Activated naive CD4-positive, alpha-beta T cell treated with anti-CD3 and anti-CD28 coated beads, Interleukin-2, amount 50 U/mL, for 72 hours (primary cell): ENCODE results near the gene LY6G5B. TPM values are rescaled to one million over a fixed set of nuclear protein-coding genes. Genes with fewer than 3 reads are reported as not detected.

Source experiments
- ATAC-seq, 2 donors: fragments of 150-1000 bp; cut with Tn5 transposase; 2 replicates each; pipeline ENCODE4 v1.10.0; 2021; ENCODE audit warnings: mild to moderate bottlenecking in 2 of 2, moderate library complexity in 2 of 2
- DNase-seq, 2 donors: peaks; one replicate each; pipeline ENCODE4 v3.0.0; 2021 to 2022; ENCODE audit warnings: low spot score in 2 of 2
- H3K27ac Mint-ChIP-seq, 2 donors: one replicate each; pipeline ENCODE4 v1.8.0; 2022; ENCODE audit warnings: mild to moderate bottlenecking in 2 of 2, mixed read lengths in 2 of 2
- H3K36me3 Mint-ChIP-seq, 2 donors: one replicate each; pipeline ENCODE4 v1.8.0; 2022; ENCODE audit warnings: mixed read lengths in 2 of 2
- H3K9me3 Mint-ChIP-seq, 2 donors: one replicate each; pipeline ENCODE4 v1.8.0; 2022; ENCODE audit warnings: mixed read lengths in 2 of 2
- total RNA-seq, 2 donors: library from RNA; stranded (reverse); gene quantifications; one replicate each; pipeline ENCODE4 v1.2.3, GENCODE V29; 2022

Gene LY6G5B, protein sequence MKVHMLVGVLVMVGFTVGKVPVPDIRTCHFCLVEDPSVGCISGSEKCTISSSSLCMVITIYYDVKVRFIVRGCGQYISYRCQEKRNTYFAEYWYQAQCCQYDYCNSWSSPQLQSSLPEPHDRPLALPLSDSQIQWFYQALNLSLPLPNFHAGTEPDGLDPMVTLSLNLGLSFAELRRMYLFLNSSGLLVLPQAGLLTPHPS
- 10 to 100 TPM; 23.4 to 26.5 TPM for total RNA-seq

GRCh38 chr6:31669676-31670075 lies at the start of gene LY6G5B:
TSS of gene LY6G5B (plus strand) at chr6:31669976. CDS start at chr6:31670951, 975 bp downstream.
- Mint-ChIP-seq H3K36me3 (peaks cover 29 to 39% of the 10 kb centered on the region in 2 donors), H3K27ac (peak within 1 kb of the TSS; percentile 11 to 88), H3K9me3 (no peaks in the 10 kb centered on the region)
- no peak for ATAC-seq
- DNase-seq = no peak

DNA sequence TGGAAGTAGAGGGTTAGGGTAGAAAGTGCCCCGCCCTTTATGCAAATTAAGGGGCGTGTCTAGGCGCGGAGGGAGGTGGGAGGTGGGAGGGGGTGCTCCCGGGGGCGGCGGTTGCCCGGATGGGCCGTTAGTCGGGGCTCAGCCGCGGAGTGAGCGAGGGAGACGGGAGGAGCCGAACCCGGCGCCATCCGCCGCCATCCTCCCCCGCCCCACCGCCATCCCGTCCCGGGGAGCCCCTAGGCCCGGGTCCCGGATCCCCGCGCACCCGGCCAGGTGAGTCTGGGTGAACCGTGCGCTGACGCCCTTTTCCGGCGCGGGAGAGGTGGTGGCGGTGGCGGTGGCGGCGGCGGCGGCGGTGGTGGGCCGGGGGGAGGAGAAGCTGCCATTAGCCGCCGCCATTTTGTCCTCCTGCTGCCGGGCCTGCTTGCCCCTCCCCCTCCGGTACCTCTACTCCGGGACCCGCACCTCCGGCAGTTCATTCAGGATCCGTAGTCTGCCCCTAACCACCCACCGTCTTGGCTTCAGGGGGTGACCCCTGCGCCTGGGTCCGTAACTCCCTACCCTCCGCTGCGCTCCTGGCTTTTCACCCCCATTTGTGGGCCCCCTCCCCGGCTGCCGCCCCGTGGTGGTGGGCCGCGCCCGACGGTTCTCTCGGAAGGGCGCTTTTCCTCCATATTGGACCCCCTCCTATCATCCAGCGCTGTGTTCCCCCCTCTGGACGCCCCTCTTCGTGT lies 49.0 kb upstream of the LY6G5B start, which contains the start of gene PRRC2A:
Gene PRRC2A (plus strand): TSS at position 130 of the 734 bp plus-strand sequence. CDS start 2,075 bp downstream, outside the sequence.
- peak; percentile 34 to 39 for ATAC-seq

GRCh38 chr6:31621320-31621939 lies 48.3 kb upstream of the LY6G5B start:
- H3K9me3 Mint-ChIP-seq = no peaks in the 10 kb centered on the region
- peaks cover 46 to 50% of the 10 kb centered on the region in 2 donors for H3K36me3 Mint-ChIP-seq
- DNase-seq (no peak), ATAC-seq (no peak)
- peak overlapping the region; percentile 95 to 98 for H3K27ac Mint-ChIP-seq

More for the DNA sequence above, 49.0 kb upstream of the LY6G5B start, which contains the start of gene PRRC2A:
- peak in 1 of 2 donors; percentile 94 for DNase-seq
- Mint-ChIP-seq H3K27ac (peak within 1 kb of the TSS; percentile 95 to 98), H3K9me3 (no peaks in the 10 kb centered on the region), H3K36me3 (peaks cover 39 to 48% of the 10 kb centered on the region in 2 donors)

DNA sequence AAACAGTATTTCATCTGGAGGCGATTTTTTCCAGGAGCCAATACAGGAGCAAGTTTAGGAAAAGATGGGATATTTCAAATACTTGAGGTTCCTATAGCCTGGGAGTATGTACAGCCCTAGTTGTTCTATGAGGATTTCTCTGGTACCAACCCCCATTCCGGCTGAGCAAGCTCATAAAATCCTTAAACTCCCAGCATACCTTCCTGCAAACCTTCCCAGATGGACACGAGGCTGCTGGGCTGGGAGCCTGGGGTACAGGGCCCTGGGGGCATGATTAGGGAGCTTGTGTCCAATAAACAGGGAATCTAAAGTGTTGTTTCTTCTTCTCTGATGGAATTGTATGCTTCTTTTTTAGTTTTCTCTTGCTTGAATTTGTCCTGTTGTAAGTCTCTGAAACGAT lies 47.8 kb upstream of the LY6G5B start:
- H3K36me3 Mint-ChIP-seq = peaks cover 48 to 49% of the 10 kb centered on the region in 2 donors
- H3K27ac Mint-ChIP-seq = peak overlapping the region; percentile 95 to 98
- ATAC-seq (no peak), DNase-seq (no peak)
- H3K9me3 Mint-ChIP-seq = no peaks in the 10 kb centered on the region

DNA sequence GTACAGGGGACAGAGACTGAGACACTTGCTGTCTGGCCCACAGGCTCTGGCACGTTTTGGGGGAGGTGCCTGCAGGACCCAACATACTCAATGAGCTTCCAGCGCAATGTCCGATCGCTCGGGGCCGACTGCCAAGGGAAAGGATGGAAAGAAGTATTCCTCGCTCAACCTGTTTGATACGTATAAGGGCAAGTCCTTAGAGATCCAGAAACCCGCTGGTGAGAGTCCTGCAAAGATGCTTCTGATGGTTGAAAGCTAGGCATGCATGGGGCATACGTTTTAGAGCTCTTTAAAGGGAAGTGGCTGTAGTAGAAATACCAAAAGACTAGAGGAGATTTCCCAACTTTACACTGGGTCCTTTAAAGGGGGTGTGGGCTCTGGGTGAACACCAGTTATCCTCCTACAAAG lies 47.1 kb upstream of the LY6G5B start:
- Mint-ChIP-seq H3K27ac (peak overlapping the region; percentile 95 to 98), H3K36me3 (peaks cover 55 to 56% of the 10 kb centered on the region in 2 donors), H3K9me3 (no peaks in the 10 kb centered on the region)
- no peak for ATAC-seq
- DNase-seq = no peak

GRCh38 chr6:31624070-31624469 lies 45.7 kb upstream of the LY6G5B start:
- no peak for DNase-seq
- peaks cover 57 to 58% of the 10 kb centered on the region in 2 donors for H3K36me3 Mint-ChIP-seq
- no peaks in the 10 kb centered on the region for H3K9me3 Mint-ChIP-seq
- ATAC-seq = no peak
- H3K27ac Mint-ChIP-seq = peak overlapping the region in 1 of 2 donors; percentile 75

GRCh38 chr6:31626952-31627351 lies 42.8 kb upstream of the LY6G5B start:
- H3K36me3 Mint-ChIP-seq = peaks cover 56 to 60% of the 10 kb centered on the region in 2 donors
- H3K27ac Mint-ChIP-seq = peak overlapping the region in 1 of 2 donors; percentile 93
- no peak for DNase-seq
- no peaks in the 10 kb centered on the region for H3K9me3 Mint-ChIP-seq
- no peak for ATAC-seq

- Mint-ChIP-seq H3K27ac (peak overlapping the region in 1 of 2 donors; percentile 93), H3K36me3 (peaks cover 48 to 51% of the 10 kb centered on the region in 2 donors), H3K9me3 (no peaks in the 10 kb centered on the region)
- no peak for ATAC-seq
- DNase-seq = no peak
These were observed 42.0 kb upstream of the LY6G5B start for GRCh38 chr6:31627690-31628287.

DNA sequence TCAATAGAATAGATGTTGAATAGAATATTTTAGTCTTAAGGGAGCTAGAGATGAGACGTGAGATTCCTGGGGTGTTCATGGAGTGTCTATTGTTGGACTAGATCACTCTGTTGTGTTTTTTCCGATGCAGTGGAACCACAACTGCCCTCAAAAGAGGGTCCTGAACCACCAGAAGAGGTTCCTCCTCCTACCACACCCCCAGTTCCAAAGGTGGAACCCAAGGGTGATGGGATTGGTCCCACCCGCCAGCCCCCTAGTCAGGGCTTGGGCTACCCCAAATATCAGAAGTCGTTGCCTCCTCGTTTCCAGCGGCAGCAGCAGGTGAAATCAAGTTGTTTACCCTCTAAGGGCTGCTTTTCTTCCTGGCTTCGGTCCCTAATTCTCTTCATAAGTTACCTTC lies 40.8 kb upstream of the LY6G5B start:
- Mint-ChIP-seq H3K9me3 (no peaks in the 10 kb centered on the region), H3K27ac (no peak overlapping the region), H3K36me3 (peaks cover 40 to 47% of the 10 kb centered on the region in 2 donors)
- DNase-seq (no peak), ATAC-seq (no peak)

DNA sequence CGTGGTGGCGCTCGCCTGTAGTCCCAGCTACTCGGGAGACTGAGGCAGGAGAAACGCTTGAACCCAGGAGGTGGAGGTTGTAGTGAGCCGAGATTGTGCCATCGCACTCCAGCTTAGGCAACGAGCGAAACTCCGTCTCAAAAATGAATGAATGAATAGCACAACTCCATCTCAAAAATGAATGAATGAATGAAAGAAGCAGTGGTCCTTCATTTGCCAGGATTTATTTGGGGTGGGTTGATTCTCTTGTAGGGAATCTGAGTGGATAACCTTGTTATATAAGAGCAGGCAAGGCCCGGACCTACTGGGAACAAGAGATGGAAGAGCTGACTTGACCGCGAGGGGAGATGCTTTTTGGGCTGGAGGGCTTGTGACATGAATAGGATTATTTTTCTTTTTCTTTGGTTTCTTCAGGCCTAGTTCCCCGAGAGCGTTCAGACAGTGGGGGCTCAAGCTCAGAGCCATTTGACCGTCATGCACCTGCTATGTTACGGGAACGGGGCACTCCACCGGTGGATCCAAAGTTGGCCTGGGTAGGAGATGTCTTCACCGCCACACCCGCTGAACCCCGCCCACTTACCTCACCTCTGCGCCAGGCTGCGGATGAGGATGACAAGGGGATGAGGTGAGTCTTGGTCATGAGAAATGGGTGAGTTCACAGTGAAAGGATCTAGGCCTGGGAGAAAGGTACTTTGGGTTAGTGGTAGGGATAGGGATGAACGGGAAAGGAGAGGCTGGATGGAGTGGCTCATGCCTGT lies 39.4 kb upstream of the LY6G5B start:
- DNase-seq (no peak), ATAC-seq (no peak)
- no peaks in the 10 kb centered on the region for H3K9me3 Mint-ChIP-seq
- H3K36me3 Mint-ChIP-seq = peaks cover 38 to 40% of the 10 kb centered on the region in 2 donors
- H3K27ac Mint-ChIP-seq = peak overlapping the region in 1 of 2 donors; percentile 65

- ATAC-seq (no peak), DNase-seq (no peak)
- Mint-ChIP-seq H3K36me3 (peaks cover 33 to 37% of the 10 kb centered on the region in 2 donors), H3K27ac (peak overlapping the region in 1 of 2 donors; percentile 65), H3K9me3 (no peaks in the 10 kb centered on the region)
These were observed 38.6 kb upstream of the LY6G5B start for GRCh38 chr6:31631209-31631608.

GRCh38 chr6:31631681-31632278 lies 38.0 kb upstream of the LY6G5B start:
- H3K36me3 Mint-ChIP-seq = peaks cover 28 to 37% of the 10 kb centered on the region in 2 donors
- ATAC-seq (peak in 1 of 2 donors; percentile 7), DNase-seq (no peak)
- no peaks in the 10 kb centered on the region for H3K9me3 Mint-ChIP-seq
- H3K27ac Mint-ChIP-seq = peak overlapping the region; percentile 68 to 80

- DNase-seq (no peak), ATAC-seq (no peak)
- Mint-ChIP-seq H3K9me3 (no peaks in the 10 kb centered on the region), H3K27ac (peak overlapping the region; percentile 68 to 80), H3K36me3 (peaks cover 24 to 33% of the 10 kb centered on the region in 2 donors)
These were observed 37.4 kb upstream of the LY6G5B start for GRCh38 chr6:31632279-31632946.

DNA sequence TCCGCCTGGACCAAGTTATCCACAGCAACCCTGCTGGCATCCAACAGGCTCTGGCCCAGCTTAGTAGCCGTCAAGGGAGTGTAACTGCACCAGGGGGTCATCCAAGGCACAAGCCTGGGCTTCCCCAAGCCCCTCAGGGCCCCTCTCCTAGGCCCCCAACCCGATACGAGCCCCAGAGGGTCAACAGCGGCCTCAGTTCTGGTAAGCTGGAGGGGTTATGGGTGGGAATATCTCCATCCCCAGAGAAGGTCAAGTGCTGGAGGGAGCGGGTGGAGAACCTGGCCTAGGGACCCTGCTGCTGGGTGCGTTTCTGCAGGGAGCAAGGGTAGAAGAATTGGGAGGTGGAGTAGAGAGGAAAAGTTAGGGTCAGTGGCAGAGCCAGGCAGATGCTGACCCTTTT lies 36.3 kb upstream of the LY6G5B start:
- Mint-ChIP-seq H3K36me3 (peaks cover 19 to 27% of the 10 kb centered on the region in 2 donors), H3K9me3 (no peaks in the 10 kb centered on the region), H3K27ac (no peak overlapping the region)
- DNase-seq (no peak), ATAC-seq (no peak)

GRCh38 chr6:31634131-31634530 lies 35.6 kb upstream of the LY6G5B start:
- H3K27ac Mint-ChIP-seq = peak overlapping the region in 1 of 2 donors; percentile 5

More at GRCh38 chr6:31634131-31634530, 35.6 kb upstream of the LY6G5B start:
- no peaks in the 10 kb centered on the region for H3K9me3 Mint-ChIP-seq
- H3K36me3 Mint-ChIP-seq = peaks cover 19 to 27% of the 10 kb centered on the region in 2 donors
- ATAC-seq = no peak
- no peak for DNase-seq
